CD4-positive, alpha-beta T cell treated with Interleukin-4 for 1 hour (primary cell): Measurements from ENCODE around the gene PTOV1.
A peak's percentile ranks its signal among the peaks of the same experiment; 100 is the strongest.

Source experiments
- DNase-seq, 2 donors: peaks; one replicate each; pipeline ENCODE4 v3.0.0-alpha.2; 2020 to 2022

Gene PTOV1

GRCh38 chr19:49892716-49893115, 41.8 kb downstream of the PTOV1 start:
- DNase-seq = no peak

GRCh38 chr19:49894011-49894664, 43.2 kb downstream of the PTOV1 start:
- DNase-seq = no peak

GRCh38 chr19:49894879-49895565, 44.1 kb downstream of the PTOV1 start:
- DNase-seq = peak; percentile 60 to 62

GRCh38 chr19:49895566-49896297, 44.8 kb downstream of the PTOV1 start:
- DNase-seq = no peak

- peak; percentile 86 to 90 for DNase-seq
Observed at GRCh38 chr19:49896863-49897621, 46.1 kb downstream of the PTOV1 start, which contains the start of gene IL4I1. Gene IL4I1, minus strand, starts transcription at chr19:49896887. Its CDS starts 727 bp downstream, at chr19:49896160.

GRCh38 chr19:49904136-49904535, 53.2 kb downstream of the PTOV1 start:
- no peak for DNase-seq

GRCh38 chr19:49906879-49907564, 56.1 kb downstream of the PTOV1 start:
- DNase-seq = no peak

- peak in 1 of 2 donors; percentile 37 for DNase-seq
Observed at GRCh38 chr19:49907745-49908446, 56.9 kb downstream of the PTOV1 start.

- no peak for DNase-seq
Observed at GRCh38 chr19:49908480-49909420, 57.8 kb downstream of the PTOV1 start.

GRCh38 chr19:49910179-49910578, 59.2 kb downstream of the PTOV1 start:
- no peak for DNase-seq
